Measurements from ENCODE around the gene HSD11B2. TPM values are rescaled to one million over a fixed set of nuclear protein-coding genes. Genes with fewer than 3 reads are reported as not detected.

HSD11B2 gene
- total and polyA plus RNA-seq, 10 of the 15 experiments (the other 5 are each of a cell fraction or from before 2014, with no cell fraction given) = 0.09 to 0.34 (median 0.21) TPM; not detected in 2

DNA sequence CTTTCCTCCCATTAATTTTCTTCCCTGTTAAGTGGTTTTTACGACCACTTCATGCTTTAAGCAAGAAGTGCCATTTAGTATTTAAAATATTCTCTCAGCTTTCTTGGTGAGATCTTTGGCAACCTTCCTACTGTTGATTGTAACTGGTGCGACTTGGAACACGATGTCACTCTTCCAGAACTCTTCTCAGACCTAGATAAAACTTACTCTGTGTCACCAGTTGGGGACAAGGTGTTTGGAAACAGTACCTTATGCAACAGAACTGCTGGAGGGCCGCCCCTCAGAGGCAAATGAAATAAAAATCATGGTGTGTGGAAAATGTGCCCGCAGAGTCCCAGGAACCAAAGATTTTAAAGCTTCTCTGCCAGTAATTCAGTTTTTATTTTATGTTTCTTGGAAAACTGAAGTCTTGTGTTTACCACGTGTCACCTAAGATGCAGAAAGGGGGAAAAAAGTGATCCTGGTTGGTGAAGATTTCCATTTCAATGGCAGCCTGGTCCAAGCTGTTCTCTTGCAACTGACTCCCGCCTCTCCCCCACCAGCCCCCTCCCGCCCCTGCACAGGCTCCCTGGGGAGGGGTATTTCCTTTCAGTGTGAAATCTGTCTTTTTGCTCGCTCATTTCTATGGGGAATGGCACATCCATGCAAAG lies 7.2 kb upstream of the HSD11B2 start:
- Histone ChIP-seq H3K36me3 (ENCODE audit: control insufficient read depth in 2 of 2, insufficient read depth in 2 of 2, low read length in 1 of 2) (no peaks in the 10 kb centered on the region), H3K27me3 (replicated peaks in 1 of 2; ENCODE audit: control insufficient read depth in 2 of 2, insufficient read depth in 2 of 2, low read length in 1 of 2) (peaks cover 2 to 4% of the 10 kb centered on the region in 2 experiments; a peak in 3 of 4 replicates), H4K20me1 (ENCODE audit: control insufficient read depth, insufficient read depth) (0 out of 2 replicates have a peak, but pooled peaks cover 2% of the 10 kb centered on the region), H3K4me3 (no peak overlapping the region), H3K4me2 (ENCODE audit: control insufficient read depth, insufficient read depth) (no peak overlapping the region), H3K27ac (ENCODE audit: control insufficient read depth, insufficient read depth) (no peak overlapping the region), H3K4me1 (ENCODE audit: control insufficient read depth, insufficient read depth, low read length) (no peaks in the 10 kb centered on the region), H3K9me3 (replicated peaks; ENCODE audit: control insufficient read depth, insufficient read depth, low read length) (no peaks in the 10 kb centered on the region), H2AFZ (ENCODE audit: control insufficient read depth, low read depth, low read length) (no peak overlapping the region), H3K9ac (ENCODE audit: control insufficient read depth, insufficient read depth, low read length) (no peak overlapping the region), H3K79me2 (ENCODE audit: control insufficient read depth, insufficient read depth, low read length) (no peaks in the 10 kb centered on the region)
- CTCF ChIA-PET = interaction anchor here (1.7 to 5.6 kb wide), 2 partner anchors 22 to 44 kb away, joined by 4 to 84 read pairs; no protein-coding TSS in a partner anchor
- 19% methylated on average over 8 of the region's 9 CpGs for WGBS (ENCODE audit: insufficient coverage, insufficient replicate concordance, low lambda C conversion rate, missing lambda C conversion rate)
- no TSS peak for BruUV-seq (replicated peaks)
- RAD21 ChIA-PET (ENCODE audit: unreplicated experiment) = interaction anchor here (1.2 to 1.4 kb wide), 2 partner anchors 24 to 27 kb away, joined by 3 read pairs; no protein-coding TSS in a partner anchor
- intact Hi-C loops (cut with micrococcal nuclease; ENCODE audit: unreplicated experiment) = no loop called here
- TF ChIP-seq SIN3A (IDR thresholded peaks at IDR 0.05; ENCODE audit: low read depth, low read length) (no peak), BHLHE40 (IDR thresholded peaks at IDR 0.05; ENCODE audit: borderline replicate concordance in 1 of 2, low read depth in 2 of 2, low read length in 1 of 2) (no peak), BMI1 (IDR thresholded peaks at IDR 0.05; ENCODE audit: borderline replicate concordance) (no peak), RUNX3 (IDR thresholded peaks at IDR 0.05; ENCODE audit: low read length) (no peak), BRCA1 (IDR thresholded peaks at IDR 0.05; ENCODE audit: low read depth, low read length) (no peak), ZNF384 (IDR thresholded peaks at IDR 0.05; ENCODE audit: borderline replicate concordance, low read depth, low read length) (no peak), PKNOX1 (IDR thresholded peaks at IDR 0.05) (no peak)
- ATAC-seq (no peak), FAIRE-seq (no peak), DNase-seq (ENCODE audit: low read depth, low spot score) (no peak)
- POLR2A ChIA-PET = no interaction called here
- in situ Hi-C loops (cut with MboI) = loop anchor here (25.0 kb wide), 1 partner anchor 436 kb away; the partner anchor contains the start of gene CES4A
- SMC1A ChIA-PET (ENCODE audit: uncharacterized antibody, unreplicated experiment) = interaction anchor here (1.2 kb wide), 1 partner anchor 24 kb away, joined by 3 read pairs; no protein-coding TSS in a partner anchor
